Pancreas (tissue), 10 donors: ENCODE results near the gene STXBP5. TPM values are rescaled to one million over a fixed set of nuclear protein-coding genes. Genes with fewer than 3 reads are reported as not detected.

Experiments used
- ATAC-seq, 4 donors: fragments of 200-7000 bp; cut with Tn5 transposase; one replicate each; pipeline versions ENCODE4 v1.8.0 to v1.9.1; 2020; ENCODE audit warnings: mild to moderate bottlenecking in 4 of 4, moderate library complexity in 4 of 4
- DNase-seq, 6 donors: peaks; one replicate each; pipeline ENCODE4 v3.0.0-alpha.2; 2020
- FAIRE-seq: peaks from 2 replicates; lab custom pipeline; 2012; peaks lifted over from hg19 to GRCh38; lab: Jason Lieb, UNC
- H3K27ac ChIP-seq, 4 donors: fragments of 200-600 bp; sonication (generic); 1 replicate in 3 of 4; 2 replicates in 1 of 4; pipeline versions ENCODE4 v1.5.0 to v1.8.0; 2020
- H3K27me3 ChIP-seq, 4 donors: fragments of 200-600 bp; one replicate each; pipeline ENCODE4 v1.8.0; 2021
- H3K36me3 ChIP-seq, 3 donors: fragments of 200-600 bp; sonication (generic) in 1 of 3; one replicate each; pipeline versions ENCODE4 v1.5.0 to v1.8.0; 2020 to 2021
- H3K4me1 ChIP-seq, 3 donors: fragments of 200-600 bp; one replicate each; pipeline ENCODE4 v1.8.0; 2021
- H3K4me3 ChIP-seq, 4 donors: fragments of 200-600 bp; sonication (generic) in 2 of 4; one replicate each; pipeline versions ENCODE4 v1.5.0 to v1.8.0; 2020 to 2021
- H3K9me3 ChIP-seq, 4 donors: fragments of 200-600 bp; one replicate each; pipeline ENCODE4 v1.8.0; 2021
- WGBS, 2 donors: extraction: QIAGEN DNeasy Blood & Tissue Kit; methylation state at CpG; one replicate each; pipeline ENCODE4 v1.1.7; 2013; 5-methylcytosine and 5-hydroxymethylcytosine counted together
- intact Hi-C, 3 donors: fragments of 100-400 bp; cut with DNase I; formaldehyde crosslinking; loops; one replicate each; pipeline versions ENCODE4 v1.11.1 to v1.14.2; 2022
- polyA plus RNA-seq, 2 donors: library from polyadenylated mRNA; stranded (reverse); fragments of 200-250 nt; gene quantifications; one replicate each; pipeline ENCODE4 v1.2.3, GENCODE V29; 2013
- total RNA-seq, 6 donors: library from RNA; stranded (reverse); fragmentation: NEBNext Ultra II Directional in 4 of 6; extraction: Animal tissue kit (Norgen Biotek cat#: 25700) in 4 of 6; gene quantifications; one replicate each; pipeline versions ENCODE4 v1.2.1 to v1.2.4, GENCODE V29; 2021 to 2023
- TF ChIP-seq, protein P1 (sequence below), 4 donors: fragments of 200-600 bp; sonication (generic) in 3 of 4; IDR thresholded peaks; one replicate each; pipeline versions ENCODE4 v1.5.0 to v1.8.0; 2021; ENCODE audit warnings: antibody characterized with exemption in 4 of 4
- donor health status: healthy with polysubstance abuse.
- donor health status: DM: no; HTN: no; CAD: no; lungs with moderate emphysema.
- donor health status: DM: no; HTN: no; CAD: no.
- donor health status: control.
- donor health status: control.
- donor health status: Bipolar disorder and iron deficiency.
- donor health status: DM: yes; HTN: yes; CAD: no.
- donor health status: DM: no; HTN: no; CAD: no.
- donor health status: DM: no; HTN: no; CAD: no.
- donor health status: DM: yes; HTN: yes; CAD: no.

Gene STXBP5
- total and polyA plus RNA-seq, 8 donors, result 11.9 to 25.8 (median 23.1) TPM

GRCh38 chr6:147418523-147418922 is 214.3 kb downstream of the STXBP5 start:
- 68 to 73% methylated on average over 4 of the region's 4 CpGs for WGBS, 2 donors

DNA sequence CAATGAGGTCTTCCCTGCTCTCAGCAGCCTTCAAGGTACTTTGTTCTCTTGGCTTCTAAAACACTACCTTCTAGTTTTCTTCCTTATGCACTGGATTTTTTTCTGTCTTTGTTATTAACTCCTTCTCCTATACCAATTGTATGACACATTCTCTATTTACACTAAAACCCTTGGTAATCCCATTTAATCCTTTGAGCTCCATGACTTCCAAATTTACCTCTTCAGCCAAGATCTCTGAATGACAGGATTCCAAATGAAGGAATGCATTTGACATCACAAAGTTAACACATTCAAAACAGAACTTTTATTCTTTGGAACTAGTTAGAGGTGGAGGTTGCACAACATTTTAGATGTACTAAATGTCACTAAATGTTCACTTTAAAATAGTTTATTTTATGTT is 217.7 kb downstream of the STXBP5 start:
- FAIRE-seq, result no peak
- no peaks in the 10 kb centered on the region for H3K36me3 ChIP-seq
- H3K27ac ChIP-seq, result no peak overlapping the region
- TF ChIP-seq, protein P1, sequence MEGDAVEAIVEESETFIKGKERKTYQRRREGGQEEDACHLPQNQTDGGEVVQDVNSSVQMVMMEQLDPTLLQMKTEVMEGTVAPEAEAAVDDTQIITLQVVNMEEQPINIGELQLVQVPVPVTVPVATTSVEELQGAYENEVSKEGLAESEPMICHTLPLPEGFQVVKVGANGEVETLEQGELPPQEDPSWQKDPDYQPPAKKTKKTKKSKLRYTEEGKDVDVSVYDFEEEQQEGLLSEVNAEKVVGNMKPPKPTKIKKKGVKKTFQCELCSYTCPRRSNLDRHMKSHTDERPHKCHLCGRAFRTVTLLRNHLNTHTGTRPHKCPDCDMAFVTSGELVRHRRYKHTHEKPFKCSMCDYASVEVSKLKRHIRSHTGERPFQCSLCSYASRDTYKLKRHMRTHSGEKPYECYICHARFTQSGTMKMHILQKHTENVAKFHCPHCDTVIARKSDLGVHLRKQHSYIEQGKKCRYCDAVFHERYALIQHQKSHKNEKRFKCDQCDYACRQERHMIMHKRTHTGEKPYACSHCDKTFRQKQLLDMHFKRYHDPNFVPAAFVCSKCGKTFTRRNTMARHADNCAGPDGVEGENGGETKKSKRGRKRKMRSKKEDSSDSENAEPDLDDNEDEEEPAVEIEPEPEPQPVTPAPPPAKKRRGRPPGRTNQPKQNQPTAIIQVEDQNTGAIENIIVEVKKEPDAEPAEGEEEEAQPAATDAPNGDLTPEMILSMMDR (IDR thresholded peaks at IDR 0.05), result no peak
- H3K9me3 ChIP-seq, result no peaks in the 10 kb centered on the region
- no peak overlapping the region for H3K4me3 ChIP-seq
- no peak for ATAC-seq
- DNase-seq, result no peak
- H3K27me3 ChIP-seq, result no peaks in the 10 kb centered on the region
- intact Hi-C loops, result no loop called here
- no peaks in the 10 kb centered on the region for H3K4me1 ChIP-seq

More at GRCh38 chr6:147418523-147418922, 214.3 kb downstream of the STXBP5 start:
- H3K36me3 ChIP-seq, result no peaks in the 10 kb centered on the region
- H3K27me3 ChIP-seq, result no peaks in the 10 kb centered on the region
- DNase-seq, result no peak
- ATAC-seq, result no peak
- intact Hi-C loops, result no loop called here
- H3K9me3 ChIP-seq, result no peaks in the 10 kb centered on the region
- no peaks in the 10 kb centered on the region for H3K4me1 ChIP-seq
- no peak for FAIRE-seq
- no peak overlapping the region for H3K27ac ChIP-seq
- TF ChIP-seq, protein P1 (IDR thresholded peaks at IDR 0.05), result no peak
- no peak overlapping the region for H3K4me3 ChIP-seq

DNA sequence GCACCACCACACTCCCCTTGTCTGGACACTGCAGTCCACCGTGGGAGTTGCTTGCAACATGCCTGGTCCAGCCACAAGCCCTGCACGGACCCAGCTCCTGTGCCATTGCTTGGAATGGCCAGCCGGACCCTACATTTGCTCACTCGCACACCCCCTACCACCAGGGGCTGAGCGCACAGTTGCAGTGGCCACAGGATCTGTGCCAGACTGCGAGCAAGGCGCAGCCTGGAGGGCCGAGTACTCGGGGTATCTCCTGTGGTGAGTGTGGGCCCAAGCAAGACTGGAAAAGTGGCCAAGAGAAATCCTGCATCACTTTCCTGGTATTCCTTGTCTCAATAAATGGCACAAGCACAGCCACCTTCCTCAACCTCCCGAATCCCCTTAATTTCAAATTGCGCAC is 218.9 kb downstream of the STXBP5 start:
- FAIRE-seq (no peak), ATAC-seq (no peak), DNase-seq (peak in 1 of 6 donors; percentile 48)
- intact Hi-C loops, result no loop called here
- no peaks in the 10 kb centered on the region for H3K9me3 ChIP-seq
- H3K27me3 ChIP-seq, result no peaks in the 10 kb centered on the region
- H3K4me1 ChIP-seq, result no peaks in the 10 kb centered on the region
- H3K36me3 ChIP-seq, result no peaks in the 10 kb centered on the region
- WGBS, 2 donors, result 86 to 90% methylated on average over 11 of the region's 11 CpGs
- H3K27ac ChIP-seq, result no peak overlapping the region
- no peak overlapping the region for H3K4me3 ChIP-seq
- TF ChIP-seq, protein P1 (IDR thresholded peaks at IDR 0.05), result no peak

DNA sequence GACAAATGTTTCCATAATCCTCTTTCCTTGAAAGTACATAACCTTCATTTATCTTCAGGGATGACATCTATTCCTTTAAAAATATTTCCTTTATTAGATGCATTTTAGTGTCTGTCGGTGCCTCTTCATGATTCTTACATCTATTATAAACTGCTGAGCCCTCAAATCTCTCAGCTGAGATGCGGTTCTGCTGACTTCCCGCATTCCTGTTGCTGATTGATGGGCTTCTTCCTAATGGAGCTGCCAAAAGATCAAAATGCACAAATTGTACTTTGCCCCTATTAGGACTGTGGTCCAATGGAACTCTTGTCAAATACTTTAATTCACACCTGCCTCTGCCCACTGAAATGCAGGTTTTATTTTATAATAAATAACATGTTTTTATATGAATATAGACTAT is 225.6 kb downstream of the STXBP5 start:
- ATAC-seq (no peak), FAIRE-seq (no peak), DNase-seq (no peak)
- TF ChIP-seq, protein P1 (IDR thresholded peaks at IDR 0.05), result no peak
- intact Hi-C loops, result no loop called here
- Histone ChIP-seq H3K9me3 (no peaks in the 10 kb centered on the region), H3K27me3 (no peaks in the 10 kb centered on the region), H3K27ac (no peak overlapping the region), H3K4me1 (no peaks in the 10 kb centered on the region), H3K4me3 (no peak overlapping the region), H3K36me3 (no peaks in the 10 kb centered on the region)
- 12 to 18% methylated on average over 3 of the region's 3 CpGs for WGBS, 2 donors

DNA sequence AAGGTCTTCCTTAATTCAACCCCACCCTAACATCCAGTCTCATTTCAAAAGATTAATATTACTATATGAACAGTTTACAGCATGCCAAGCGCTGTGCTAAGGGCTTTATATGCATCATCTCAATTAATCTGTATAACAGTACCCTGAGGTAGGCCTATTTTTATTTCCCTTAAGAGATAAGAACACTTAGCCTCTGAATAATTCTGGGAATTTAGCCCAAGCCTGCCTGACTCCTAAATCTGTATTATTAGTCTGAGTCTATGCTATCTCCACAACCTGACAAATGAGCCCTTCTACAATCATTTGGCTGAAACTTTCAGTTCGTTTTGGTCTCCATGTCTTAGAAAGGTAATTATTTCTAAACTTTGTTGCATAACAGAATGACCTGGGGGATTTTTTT is 226.6 kb downstream of the STXBP5 start:
- TF ChIP-seq, protein P1 (IDR thresholded peaks at IDR 0.05), result no peak
- H3K27me3 ChIP-seq, result no peaks in the 10 kb centered on the region
- H3K27ac ChIP-seq, result no peak overlapping the region
- no peaks in the 10 kb centered on the region for H3K4me1 ChIP-seq
- H3K36me3 ChIP-seq, result no peaks in the 10 kb centered on the region
- ATAC-seq (no peak), DNase-seq (no peak), FAIRE-seq (no peak)
- 71% methylated on average over 2 of the region's 2 CpGs for WGBS, 2 donors
- no peak overlapping the region for H3K4me3 ChIP-seq
- H3K9me3 ChIP-seq, result no peaks in the 10 kb centered on the region
- intact Hi-C loops, result no loop called here
